HCT116 (cell line): ENCODE measurements around the gene NIPAL4.

ENCODE experiments used
- CEBPB ChIP-seq: IDR thresholded peaks from 2 replicates; pipeline ENCODE4 v1.6.1; 2012; ENCODE audit warnings: low read depth
- EZH2 ChIP-seq: fragments of 200-600 bp; sonication (generic); IDR thresholded peaks from 2 replicates; pipeline ENCODE4 v1.6.1; 2017; ENCODE audit warnings: antibody characterized with exemption, mixed run types
- FOSL1 ChIP-seq: IDR thresholded peaks from 2 replicates; pipeline ENCODE4 v1.6.1; 2012; ENCODE audit warnings: low read depth
- POLR2A ChIP-seq: IDR thresholded peaks from 2 replicates; pipeline ENCODE4 v1.7.0; 2011; ENCODE audit warnings: borderline replicate concordance; ENCODE audit not compliant: insufficient read depth, insufficient read length; ENCODE audit errors: extremely low read depth
- TF ChIP-seq, protein P1 (sequence below), 3 experiments: fragments of 200-600 bp in 1 of 3; sonication (generic) in 1 of 3; IDR thresholded peaks in 2 of 3; conservative IDR thresholded peaks in 1 of 3; 2 replicates each; pipeline ENCODE4 v1.5.1; 2012 to 2017; ENCODE audit warnings: low read depth in 2 of 3, low read length in 2 of 3, antibody characterized with exemption in 1 of 3, borderline replicate concordance in 1 of 3, control low read depth in 1 of 3, mild to moderate bottlenecking in 1 of 3, mixed read lengths in 1 of 3, mixed run types in 1 of 3, moderate library complexity in 1 of 3; ENCODE audit not compliant: insufficient read depth in 1 of 3
- TF ChIP-seq, protein P2 (sequence below): IDR thresholded peaks from 2 replicates; pipeline ENCODE4 v1.6.1; 2012
- TF ChIP-seq, protein P3 (sequence below): IDR thresholded peaks from 2 replicates; pipeline ENCODE4 v1.6.1; 2012; ENCODE audit warnings: low read depth

- no peak for TF ChIP-seq EZH2
- TF ChIP-seq, protein P1, sequence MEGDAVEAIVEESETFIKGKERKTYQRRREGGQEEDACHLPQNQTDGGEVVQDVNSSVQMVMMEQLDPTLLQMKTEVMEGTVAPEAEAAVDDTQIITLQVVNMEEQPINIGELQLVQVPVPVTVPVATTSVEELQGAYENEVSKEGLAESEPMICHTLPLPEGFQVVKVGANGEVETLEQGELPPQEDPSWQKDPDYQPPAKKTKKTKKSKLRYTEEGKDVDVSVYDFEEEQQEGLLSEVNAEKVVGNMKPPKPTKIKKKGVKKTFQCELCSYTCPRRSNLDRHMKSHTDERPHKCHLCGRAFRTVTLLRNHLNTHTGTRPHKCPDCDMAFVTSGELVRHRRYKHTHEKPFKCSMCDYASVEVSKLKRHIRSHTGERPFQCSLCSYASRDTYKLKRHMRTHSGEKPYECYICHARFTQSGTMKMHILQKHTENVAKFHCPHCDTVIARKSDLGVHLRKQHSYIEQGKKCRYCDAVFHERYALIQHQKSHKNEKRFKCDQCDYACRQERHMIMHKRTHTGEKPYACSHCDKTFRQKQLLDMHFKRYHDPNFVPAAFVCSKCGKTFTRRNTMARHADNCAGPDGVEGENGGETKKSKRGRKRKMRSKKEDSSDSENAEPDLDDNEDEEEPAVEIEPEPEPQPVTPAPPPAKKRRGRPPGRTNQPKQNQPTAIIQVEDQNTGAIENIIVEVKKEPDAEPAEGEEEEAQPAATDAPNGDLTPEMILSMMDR (IDR thresholded peaks at IDR 0.05 in 2 of 3, conservative IDR thresholded peaks at IDR 0.05 in 1 of 3; ENCODE audit: borderline replicate concordance in 1 of 3, insufficient read depth in 1 of 3, low read depth in 2 of 3, low read length in 2 of 3) = no peak
- TF ChIP-seq, protein P2, sequence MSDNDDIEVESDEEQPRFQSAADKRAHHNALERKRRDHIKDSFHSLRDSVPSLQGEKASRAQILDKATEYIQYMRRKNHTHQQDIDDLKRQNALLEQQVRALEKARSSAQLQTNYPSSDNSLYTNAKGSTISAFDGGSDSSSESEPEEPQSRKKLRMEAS = no peak
- no peak for TF ChIP-seq POLR2A
- no peak for TF ChIP-seq FOSL1
- TF ChIP-seq CEBPB = no peak
- TF ChIP-seq, protein P3, sequence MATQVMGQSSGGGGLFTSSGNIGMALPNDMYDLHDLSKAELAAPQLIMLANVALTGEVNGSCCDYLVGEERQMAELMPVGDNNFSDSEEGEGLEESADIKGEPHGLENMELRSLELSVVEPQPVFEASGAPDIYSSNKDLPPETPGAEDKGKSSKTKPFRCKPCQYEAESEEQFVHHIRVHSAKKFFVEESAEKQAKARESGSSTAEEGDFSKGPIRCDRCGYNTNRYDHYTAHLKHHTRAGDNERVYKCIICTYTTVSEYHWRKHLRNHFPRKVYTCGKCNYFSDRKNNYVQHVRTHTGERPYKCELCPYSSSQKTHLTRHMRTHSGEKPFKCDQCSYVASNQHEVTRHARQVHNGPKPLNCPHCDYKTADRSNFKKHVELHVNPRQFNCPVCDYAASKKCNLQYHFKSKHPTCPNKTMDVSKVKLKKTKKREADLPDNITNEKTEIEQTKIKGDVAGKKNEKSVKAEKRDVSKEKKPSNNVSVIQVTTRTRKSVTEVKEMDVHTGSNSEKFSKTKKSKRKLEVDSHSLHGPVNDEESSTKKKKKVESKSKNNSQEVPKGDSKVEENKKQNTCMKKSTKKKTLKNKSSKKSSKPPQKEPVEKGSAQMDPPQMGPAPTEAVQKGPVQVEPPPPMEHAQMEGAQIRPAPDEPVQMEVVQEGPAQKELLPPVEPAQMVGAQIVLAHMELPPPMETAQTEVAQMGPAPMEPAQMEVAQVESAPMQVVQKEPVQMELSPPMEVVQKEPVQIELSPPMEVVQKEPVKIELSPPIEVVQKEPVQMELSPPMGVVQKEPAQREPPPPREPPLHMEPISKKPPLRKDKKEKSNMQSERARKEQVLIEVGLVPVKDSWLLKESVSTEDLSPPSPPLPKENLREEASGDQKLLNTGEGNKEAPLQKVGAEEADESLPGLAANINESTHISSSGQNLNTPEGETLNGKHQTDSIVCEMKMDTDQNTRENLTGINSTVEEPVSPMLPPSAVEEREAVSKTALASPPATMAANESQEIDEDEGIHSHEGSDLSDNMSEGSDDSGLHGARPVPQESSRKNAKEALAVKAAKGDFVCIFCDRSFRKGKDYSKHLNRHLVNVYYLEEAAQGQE = no peak
These were observed 24.8 kb downstream of the NIPAL4 start for GRCh38 chr5:157484768-157485167.
